ENCODE data around the gene CCDC137. TPM values are rescaled to one million over a fixed set of nuclear protein-coding genes. Genes with fewer than 3 reads are reported as not detected.

The CCDC137 gene
- total RNA-seq, 3 donors from 2014 or later = 15.5 to 19.6 (median 15.6) TPM

- ATAC-seq = no peak
- peaks cover 27% of the 10 kb centered on the region for H3K4me1 ChIP-seq (ENCODE audit: low read depth)
- H3K36me3 ChIP-seq (ENCODE audit: low read depth) = no peaks in the 10 kb centered on the region
- no peaks in the 10 kb centered on the region for H3K9me3 ChIP-seq
- intact Hi-C loops (cut with DNase I, micrococcal nuclease) = no loop called here
- DNase-seq = peak in 1 of 3 donors; percentile 47
- H3K4me3 ChIP-seq = no peak overlapping the region
- no peak for TF ChIP-seq CTCF (IDR thresholded peaks at IDR 0.05)
Measured at GRCh38 chr17:81720267-81721071, 53.9 kb downstream of the CCDC137 start.

- ATAC-seq (peak; percentile 89), DNase-seq (peak; percentile 88 to 98 (median 91))
- no peak overlapping the region for H3K4me3 ChIP-seq
- intact Hi-C loops (cut with DNase I, micrococcal nuclease) = no loop called here
- no peaks in the 10 kb centered on the region for H3K36me3 ChIP-seq (ENCODE audit: low read depth)
- H3K4me1 ChIP-seq (ENCODE audit: low read depth) = peaks cover 27% of the 10 kb centered on the region
- no peaks in the 10 kb centered on the region for H3K9me3 ChIP-seq
- no peak for TF ChIP-seq CTCF (IDR thresholded peaks at IDR 0.05)
Measured at GRCh38 chr17:81722184-81723120, 55.9 kb downstream of the CCDC137 start.

Small RNA genes lying within 50 kb of the gene (microRNA-seq; reads per million reads assigned to microRNA genes)
- gene MIR6786 = not detected

Other genes with a start within 250 kb of the CCDC137 start
- gene ACTG1, start 153.9 kb upstream of the CCDC137 start, total RNA-seq = 1,000 to 10,000 TPM; 1,922 to 4,060 (median 3,184) TPM
- gene FSCN2, start 138.4 kb upstream of the CCDC137 start, total RNA-seq = 1 to 10 TPM; 1.6 to 4.0 (median 2.5) TPM
- 10 to 100 TPM; 23.2 to 28.9 (median 25.0) TPM for gene FAAP100, start 114.4 kb upstream of the CCDC137 start, total RNA-seq
- gene NPLOC4, start 29.6 kb upstream of the CCDC137 start, total RNA-seq = 10 to 100 TPM; 78.4 to 89.5 (median 78.6) TPM
- under 1 TPM; 0.27 to 0.47 (median 0.41) TPM for gene TSPAN10, start 29.5 kb upstream of the CCDC137 start, total RNA-seq
- gene PDE6G, start 10.2 kb upstream of the CCDC137 start, total RNA-seq = 1 to 10 TPM in 1 of 3 donors, under 1 TPM in 1, not detected in 1; 0.39 to 1.2 TPM
- 10 to 100 TPM; 26.3 to 27.5 (median 26.8) TPM for gene OXLD1, start 132 bp upstream of the CCDC137 start, total RNA-seq
- gene ARL16, start 17.1 kb downstream of the CCDC137 start, total RNA-seq = 10 to 100 TPM; 14.0 to 27.6 (median 26.1) TPM
- 100 to 1,000 TPM in 2 of 3 donors, 10 to 100 TPM in 1; 91.4 to 126 (median 102) TPM for gene HGS, start 17.3 kb downstream of the CCDC137 start, total RNA-seq
- gene MRPL12, start 36.6 kb downstream of the CCDC137 start, total RNA-seq = 100 to 1,000 TPM in 2 of 3 donors, 10 to 100 TPM in 1; 69.0 to 109 (median 108) TPM
- 10 to 100 TPM; 22.9 to 61.6 (median 57.6) TPM for gene SLC25A10, start 45.5 kb downstream of the CCDC137 start, total RNA-seq
- gene GCGR, start 137.4 kb downstream of the CCDC137 start, total RNA-seq = under 1 TPM; 0.22 to 0.98 (median 0.43) TPM
- gene MCRIP1, start 166.6 kb downstream of the CCDC137 start, total RNA-seq = 10 to 100 TPM; 21.2 to 80.2 (median 38.7) TPM
- under 1 TPM in 2 of 3 donors, not detected in 1; 0.52 to 0.84 TPM for gene PPP1R27, start 168.3 kb downstream of the CCDC137 start, total RNA-seq
- 100 to 1,000 TPM; 354 to 727 (median 491) TPM for gene P4HB, start 193.8 kb downstream of the CCDC137 start, total RNA-seq
- gene ARHGDIA, start 204.6 kb downstream of the CCDC137 start, total RNA-seq = 100 to 1,000 TPM; 326 to 473 (median 442) TPM
- 10 to 100 TPM; 38.1 to 88.7 (median 43.3) TPM for gene ALYREF, start 224.8 kb downstream of the CCDC137 start, total RNA-seq
- gene ANAPC11, start 225.0 kb downstream of the CCDC137 start, total RNA-seq = 10 to 100 TPM; 78.2 to 97.1 (median 81.3) TPM
- gene NPB, start 235.5 kb downstream of the CCDC137 start, total RNA-seq = under 1 TPM; 0.12 to 0.51 (median 0.26) TPM
- 10 to 100 TPM; 36.0 to 59.4 (median 58.3) TPM for gene PCYT2, start 244.7 kb downstream of the CCDC137 start, total RNA-seq

Measured in mucosa of descending colon (tissue), 3 donors.